Spleen (tissue), 7 donors: ENCODE results near the gene TEX36.
"Not testable (repeated sequence)": the region's sequence is repeated elsewhere in the genome, so short reads cannot be mapped to it uniquely, and the experiment has no call there.

Experiments
- POLR2A ChIP-seq, 3 donors: fragments of 450-650 bp; IDR thresholded peaks; one replicate each; pipeline ENCODE4 v1.5.1; 2017; ENCODE audit warnings: antibody characterized with exemption in 3 of 3, mild to moderate bottlenecking in 1 of 3
- TF ChIP-seq, protein P1 (sequence below), 11 experiments: fragments of 200-600 bp in 7 of 11; fragments of 450-650 bp in 4 of 11; sonication (generic) in 4 of 11; IDR thresholded peaks in 8 of 11; conservative IDR thresholded peaks in 3 of 11; 1 replicate in 7 of 11; 2 replicates in 4 of 11; pipeline versions ENCODE4 v1.4.0 to v1.8.0; 2016 to 2021; ENCODE audit warnings: antibody characterized with exemption in 11 of 11, inconsistent platforms in 4 of 11, mild to moderate bottlenecking in 1 of 11
- donor health status: DM: no; HTN: no; CAD: no; lungs with moderate emphysema.
- donor health status: DM: no; HTN: no; CAD: no.
- donor health status: DM: no; HTN: no; CAD: no.

DNA sequence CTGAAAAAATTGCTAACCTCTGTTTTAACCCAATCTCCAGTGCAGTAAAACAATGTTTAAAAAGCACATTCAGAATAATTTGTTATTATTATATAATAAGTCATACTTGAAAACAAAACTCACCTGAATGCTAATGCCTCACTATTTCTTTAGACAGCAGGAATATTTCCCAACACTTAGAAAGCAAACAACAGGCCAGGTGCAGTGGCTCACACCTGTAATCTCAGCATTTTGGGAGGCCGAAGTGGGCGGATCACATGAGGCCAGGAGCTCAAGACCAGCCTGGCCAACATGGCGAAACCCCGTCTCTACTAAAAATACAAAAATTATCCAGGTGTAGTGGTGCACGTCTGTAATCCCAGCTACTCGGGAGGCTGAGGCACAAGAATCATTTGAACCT, 13.9 kb upstream of the TEX36 start:
- TF ChIP-seq POLR2A (IDR thresholded peaks at IDR 0.05) = not testable (repeated sequence)
- TF ChIP-seq, protein P1, sequence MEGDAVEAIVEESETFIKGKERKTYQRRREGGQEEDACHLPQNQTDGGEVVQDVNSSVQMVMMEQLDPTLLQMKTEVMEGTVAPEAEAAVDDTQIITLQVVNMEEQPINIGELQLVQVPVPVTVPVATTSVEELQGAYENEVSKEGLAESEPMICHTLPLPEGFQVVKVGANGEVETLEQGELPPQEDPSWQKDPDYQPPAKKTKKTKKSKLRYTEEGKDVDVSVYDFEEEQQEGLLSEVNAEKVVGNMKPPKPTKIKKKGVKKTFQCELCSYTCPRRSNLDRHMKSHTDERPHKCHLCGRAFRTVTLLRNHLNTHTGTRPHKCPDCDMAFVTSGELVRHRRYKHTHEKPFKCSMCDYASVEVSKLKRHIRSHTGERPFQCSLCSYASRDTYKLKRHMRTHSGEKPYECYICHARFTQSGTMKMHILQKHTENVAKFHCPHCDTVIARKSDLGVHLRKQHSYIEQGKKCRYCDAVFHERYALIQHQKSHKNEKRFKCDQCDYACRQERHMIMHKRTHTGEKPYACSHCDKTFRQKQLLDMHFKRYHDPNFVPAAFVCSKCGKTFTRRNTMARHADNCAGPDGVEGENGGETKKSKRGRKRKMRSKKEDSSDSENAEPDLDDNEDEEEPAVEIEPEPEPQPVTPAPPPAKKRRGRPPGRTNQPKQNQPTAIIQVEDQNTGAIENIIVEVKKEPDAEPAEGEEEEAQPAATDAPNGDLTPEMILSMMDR (IDR thresholded peaks at IDR 0.05 in 8 of 11, conservative IDR thresholded peaks at IDR 0.05 in 3 of 11) = not testable (repeated sequence)
